HepG2 (cell line): ENCODE results near the gene SAXO2. TPM values are rescaled to one million over a fixed set of nuclear protein-coding genes. Genes with fewer than 3 reads are reported as not detected.

ENCODE experiments used
- CREB1 ChIP-seq, 2 experiments: fragments of 450-650 bp in 1 of 2; IDR thresholded peaks; 2 replicates each; pipeline ENCODE4 v1.6.1; 2016 to 2017; ENCODE audit warnings: control low read depth in 1 of 2, mild to moderate bottlenecking in 1 of 2, missing compliant biosample characterization in 1 of 2, missing genetic modification characterization in 1 of 2
- ERF ChIP-seq: IDR thresholded peaks from 2 replicates; pipeline ENCODE4 v1.6.1; 2018; ENCODE audit warnings: missing biosample characterization, missing genetic modification reagents
- FOSL2 ChIP-seq: sonication (generic); formaldehyde crosslinking; IDR thresholded peaks from 2 replicates; pipeline ENCODE4 v1.4.0; 2020; ENCODE audit warnings: missing genetic modification reagents
- HDAC2 ChIP-seq: sonication (generic); formaldehyde crosslinking; IDR thresholded peaks from 2 replicates; pipeline ENCODE4 v1.4.0; 2020; ENCODE audit warnings: missing genetic modification reagents
- HOXA3 ChIP-seq: sonication (generic); formaldehyde crosslinking; IDR thresholded peaks from 2 replicates; pipeline ENCODE4 v1.5.0; 2020; ENCODE audit warnings: missing genetic modification reagents
- IRF9 ChIP-seq: sonication (generic); formaldehyde crosslinking; IDR thresholded peaks from 2 replicates; pipeline ENCODE4 v1.8.0; 2022; ENCODE audit warnings: missing genetic modification reagents, mild to moderate bottlenecking, borderline replicate concordance
- KMT2A ChIP-seq: sonication (generic); formaldehyde crosslinking; IDR thresholded peaks from 2 replicates; pipeline ENCODE4 v1.4.0; 2020; ENCODE audit warnings: missing genetic modification reagents
- MED13 ChIP-seq: sonication (generic); formaldehyde crosslinking; IDR thresholded peaks from 2 replicates; pipeline ENCODE4 v1.5.0; 2020; ENCODE audit warnings: missing genetic modification reagents
- MIXL1 ChIP-seq: IDR thresholded peaks from 2 replicates; pipeline ENCODE4 v1.6.1; 2016
- MNT ChIP-seq: fragments of 450-650 bp; IDR thresholded peaks from 2 replicates; pipeline ENCODE4 v1.6.1; 2016
- MXD4 ChIP-seq: IDR thresholded peaks from 2 replicates; pipeline ENCODE4 v1.6.1; 2016; ENCODE audit warnings: mild to moderate bottlenecking, missing biosample characterization, missing genetic modification reagents
- NFIB ChIP-seq: sonication (generic); formaldehyde crosslinking; IDR thresholded peaks from 2 replicates; pipeline ENCODE4 v1.9.0; 2021; ENCODE audit warnings: missing genetic modification reagents, mild to moderate bottlenecking, borderline replicate concordance
- POLR2A ChIP-seq, 2 experiments: IDR thresholded peaks; 2 replicates each; pipeline ENCODE4 v1.6.1; 2011; ENCODE audit warnings: low read depth in 2 of 2, low read length in 2 of 2, mild to moderate bottlenecking in 1 of 2, moderate library complexity in 1 of 2; ENCODE audit not compliant: insufficient read depth in 1 of 2
- RXRB ChIP-seq: IDR thresholded peaks from 2 replicates; pipeline ENCODE4 v1.6.1; 2016; ENCODE audit warnings: borderline replicate concordance, missing genetic modification reagents, missing compliant biosample characterization
- TFDP1 ChIP-seq: IDR thresholded peaks from 2 replicates; pipeline ENCODE4 v1.6.1; 2016; ENCODE audit warnings: missing compliant biosample characterization, missing genetic modification reagents, borderline replicate concordance
- TIGD3 ChIP-seq: sonication (generic); formaldehyde crosslinking; IDR thresholded peaks from 2 replicates; pipeline ENCODE4 v1.5.1; 2020; ENCODE audit warnings: mild to moderate bottlenecking, missing genetic modification reagents, borderline replicate concordance
- ZBTB7A ChIP-seq: sonication (generic); formaldehyde crosslinking; IDR thresholded peaks from 2 replicates; pipeline ENCODE4 v1.8.0; 2022; ENCODE audit warnings: mild to moderate bottlenecking, missing genetic modification reagents
- ZC3H13 ChIP-seq: sonication (generic); formaldehyde crosslinking; IDR thresholded peaks from 2 replicates; pipeline ENCODE4 v1.8.1; 2023; ENCODE audit warnings: mild to moderate bottlenecking, missing genetic modification reagents, moderate library complexity
- ZFX ChIP-seq: sonication (generic); formaldehyde crosslinking; IDR thresholded peaks from 2 replicates; pipeline ENCODE4 v1.4.0; 2020; ENCODE audit warnings: mild to moderate bottlenecking, low read depth, missing genetic modification reagents, moderate library complexity
- ZNF17 ChIP-seq: sonication (generic); formaldehyde crosslinking; IDR thresholded peaks from 2 replicates; pipeline ENCODE4 v1.5.0; 2020; ENCODE audit warnings: mild to moderate bottlenecking, missing genetic modification reagents
- ZNF230 ChIP-seq: sonication (generic); formaldehyde crosslinking; IDR thresholded peaks from 2 replicates; pipeline ENCODE4 v1.4.0; 2020; ENCODE audit warnings: mild to moderate bottlenecking, missing genetic modification reagents
- ZNF263 ChIP-seq: sonication (generic); formaldehyde crosslinking; IDR thresholded peaks from 2 replicates; pipeline ENCODE4 v1.4.0; 2020; ENCODE audit warnings: missing genetic modification reagents
- ZNF574 ChIP-seq: sonication (generic); formaldehyde crosslinking; IDR thresholded peaks from 2 replicates; pipeline ENCODE4 v1.4.0; 2020; ENCODE audit warnings: missing genetic modification reagents
- polyA plus RNA-seq, 8 experiments: library from polyadenylated mRNA; depleted of rRNA in 3 of 8; stranded (reverse) in 7 of 8; unstranded in 1 of 8; fragments of >200 nt; fragmentation: Illumina TruSeq in 4 of 8; extraction: Trizol in 4 of 8; gene quantifications; 2 replicates each; pipeline versions ENCODE4 v1.2.1 to v1.2.3, GENCODE V29; 2011 to 2016; ENCODE audit warnings: low read depth in 4 of 8, missing spikeins in 1 of 8, mixed read lengths in 1 of 8; ENCODE audit not compliant: insufficient read depth in 1 of 8
- total RNA-seq, 5 experiments: library from RNA; depleted of rRNA; stranded (reverse); fragments of >200 nt; fragmentation: Illumina TruSeq; extraction: Trizol; gene quantifications; 2 replicates each; pipeline ENCODE4 v1.2.3, GENCODE V29; 2016; ENCODE audit warnings: low read depth in 1 of 5

SAXO2 gene
- total and polyA plus RNA-seq, 2 of the 13 experiments (the other 11 are each of a cell fraction or from before 2014, with no cell fraction given), result 0.01 to 1.5 TPM

GRCh38 chr15:82262422-82263026 lies at the start of gene SAXO2, which contains the start of gene EFL1 (continued):
- TF ChIP-seq HOXA3 (CRISPR knock-in tag), result peak; percentile 57; the same call in 1 of the 2 replicates
- TF ChIP-seq TFDP1 (CRISPR knock-in tag), result 0 out of 2 replicates have a peak, but pooled peaks have one; percentile 25
- 0 out of 2 replicates have a peak, but pooled peaks have one; percentile 12 for TF ChIP-seq MNT
- TF ChIP-seq ZFX (CRISPR knock-in tag), result peak; percentile 75
- TF ChIP-seq ZC3H13 (CRISPR knock-in tag), result 0 out of 2 replicates have a peak, but pooled peaks have one; percentile 41
- no peak for TF ChIP-seq NFIB
- TF ChIP-seq MXD4 (CRISPR knock-in tag), result peak; percentile 61
- TF ChIP-seq ERF (CRISPR knock-in tag), result no peak; the same call in 1 of the 2 replicates
- TF ChIP-seq FOSL2 (CRISPR knock-in tag), result 0 out of 2 replicates have a peak, but pooled peaks have one; percentile 16
- TF ChIP-seq ZBTB7A, result no peak
- peak in 1 of 2 experiments; percentile 73; a peak in 3 of 4 replicates for TF ChIP-seq POLR2A (IDR thresholded peaks at IDR 0.05; ENCODE audit: insufficient read depth in 1 of 2, low read depth in 2 of 2, low read length in 2 of 2)
- peak; percentile 41; the same call in 1 of the 2 replicates for TF ChIP-seq HDAC2 (CRISPR knock-in tag)
- TF ChIP-seq CREB1 (IDR thresholded peaks at IDR 0.05), result peak; percentile 65
- peak; percentile 73 for TF ChIP-seq CREB1 (CRISPR knock-in tag; IDR thresholded peaks at IDR 0.05)
- TF ChIP-seq MED13 (CRISPR knock-in tag), result 0 out of 2 replicates have a peak, but pooled peaks have one; percentile 24
- peak; percentile 14; the same call in 1 of the 2 replicates for TF ChIP-seq ZNF230
- no peak for TF ChIP-seq ZNF17 (CRISPR knock-in tag)
- TF ChIP-seq MIXL1 (CRISPR knock-in tag), result 0 out of 2 replicates have a peak, but pooled peaks have one; percentile 8
- peak; percentile 59; the same call in 1 of the 2 replicates for TF ChIP-seq RXRB (CRISPR knock-in tag)
- TF ChIP-seq ZNF263, result no peak
- peak; percentile 82; the same call in 1 of the 2 replicates for TF ChIP-seq TIGD3 (CRISPR knock-in tag)
- peak; percentile 54; the same call in 1 of the 2 replicates for TF ChIP-seq IRF9
- peak; percentile 58; the same call in 1 of the 2 replicates for TF ChIP-seq ZNF574 (CRISPR knock-in tag)
- 0 out of 2 replicates have a peak, but pooled peaks have one; percentile 38 for TF ChIP-seq KMT2A (CRISPR knock-in tag)
